Right atrium auricular region (tissue), 2 donors: ENCODE results near the gene SUPT20HL2. TPM values are rescaled to one million over a fixed set of nuclear protein-coding genes. Genes with fewer than 3 reads are reported as not detected.

Experiments used
- DNase-seq: peaks from one replicate; pipeline ENCODE4 v3.0.0-alpha.2; 2019; ENCODE audit warnings: low spot score
- H3K27ac ChIP-seq, 2 donors: fragments of 200-600 bp; sonication (generic); 1 replicate in 1 of 2; 2 replicates in 1 of 2; pipeline ENCODE4 v1.5.1; 2016 to 2019
- H3K27me3 ChIP-seq, 2 donors: fragments of 200-600 bp; sonication (generic); one replicate each; pipeline versions ENCODE4 v1.5.1 to v1.6.0; 2017 to 2019
- H3K36me3 ChIP-seq: fragments of 200-600 bp; sonication (generic); one replicate; pipeline ENCODE4 v1.5.1; 2016
- H3K4me1 ChIP-seq, 2 donors: fragments of 200-600 bp; sonication (generic); one replicate each; pipeline versions ENCODE4 v1.5.1 to v1.6.0; 2017 to 2019
- H3K4me3 ChIP-seq, 2 donors: fragments of 200-600 bp; sonication (generic); 1 replicate in 1 of 2; 2 replicates in 1 of 2; pipeline ENCODE4 v1.5.1; 2017 to 2019; ENCODE audit warnings: mild to moderate bottlenecking in 1 of 2, moderate library complexity in 1 of 2
- H3K9me3 ChIP-seq, 2 donors: fragments of 200-600 bp; sonication (generic); one replicate each; pipeline ENCODE4 v1.5.1; 2019
- CTCF ChIP-seq, 2 donors: fragments of 200-600 bp; sonication (generic); IDR thresholded peaks; one replicate each; pipeline ENCODE4 v1.5.1; 2019; ENCODE audit warnings: antibody characterized with exemption in 2 of 2
- total RNA-seq, 2 donors: library from RNA; depleted of rRNA; stranded (reverse); fragments of >200 nt; gene quantifications; one replicate each; pipeline ENCODE4 v1.1.0, GENCODE V29; 2016

SUPT20HL2 gene
- total RNA-seq, 2 donors from 2014 or later: not detected

DNA sequence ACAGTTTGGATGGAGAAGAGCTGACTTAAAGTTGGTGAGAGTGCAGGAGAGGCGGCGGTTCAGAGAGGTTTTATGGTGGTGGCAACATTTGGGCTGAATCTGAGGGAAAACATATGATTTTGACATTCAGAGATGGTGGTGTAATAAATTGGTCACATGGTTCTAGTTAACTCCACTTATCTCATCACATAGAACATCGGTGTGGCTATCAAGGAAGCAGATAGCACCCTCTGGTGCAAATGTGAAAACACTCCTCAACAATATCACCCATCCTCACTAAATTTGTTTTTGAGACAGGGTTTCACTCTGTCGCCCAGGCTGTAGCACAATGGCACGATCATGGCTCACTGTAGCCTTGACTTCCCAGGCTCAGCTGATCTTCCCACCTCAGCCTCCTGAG lies 28.8 kb downstream of the SUPT20HL2 start:
- no peak for TF ChIP-seq CTCF (IDR thresholded peaks at IDR 0.05)
- Histone ChIP-seq H3K4me3 (no peak overlapping the region), H3K4me1 (no peaks in the 10 kb centered on the region), H3K36me3 (no peaks in the 10 kb centered on the region), H3K27me3 (no peaks in the 10 kb centered on the region), H3K27ac (no peak overlapping the region), H3K9me3 (no peaks in the 10 kb centered on the region)
- DNase-seq: no peak

- H3K27ac ChIP-seq: no peak overlapping the region
- no peak for DNase-seq
- no peaks in the 10 kb centered on the region for H3K36me3 ChIP-seq
- H3K4me3 ChIP-seq: no peak overlapping the region
- no peak for TF ChIP-seq CTCF (IDR thresholded peaks at IDR 0.05)
- H3K9me3 ChIP-seq: no peaks in the 10 kb centered on the region
- no peaks in the 10 kb centered on the region for H3K4me1 ChIP-seq
- H3K27me3 ChIP-seq: no peaks in the 10 kb centered on the region
These were observed 30.6 kb downstream of the SUPT20HL2 start for GRCh38 chrX:24283127-24283794.

GRCh38 chrX:24282381-24283126 lies 31.3 kb downstream of the SUPT20HL2 start:
- Histone ChIP-seq H3K27ac (no peak overlapping the region), H3K9me3 (no peaks in the 10 kb centered on the region), H3K4me3 (no peak overlapping the region), H3K27me3 (no peaks in the 10 kb centered on the region), H3K4me1 (no peaks in the 10 kb centered on the region), H3K36me3 (no peaks in the 10 kb centered on the region)
- no peak for TF ChIP-seq CTCF (IDR thresholded peaks at IDR 0.05)
- DNase-seq: no peak

DNA sequence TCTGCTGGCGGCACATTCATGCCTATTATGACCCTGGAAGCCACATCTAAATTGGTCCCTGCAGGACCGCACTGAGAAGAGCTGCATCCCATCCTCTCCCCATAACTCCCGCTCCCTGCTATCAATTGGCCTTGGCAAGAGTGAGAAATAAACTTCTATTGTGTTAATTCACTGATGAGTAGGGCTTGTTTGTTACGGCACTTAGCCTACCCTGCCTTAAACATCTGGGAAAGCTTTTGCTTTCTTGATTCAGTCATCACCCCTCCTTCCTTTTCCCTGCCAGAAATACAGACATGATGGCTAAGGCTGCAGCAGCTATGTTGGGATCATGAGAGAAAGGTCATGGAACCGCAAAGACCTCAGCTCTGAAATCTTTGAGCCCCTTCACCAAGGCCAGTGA lies 36.5 kb downstream of the SUPT20HL2 start:
- Histone ChIP-seq H3K9me3 (no peaks in the 10 kb centered on the region), H3K36me3 (no peaks in the 10 kb centered on the region), H3K4me3 (no peak overlapping the region), H3K27me3 (no peaks in the 10 kb centered on the region), H3K4me1 (no peaks in the 10 kb centered on the region), H3K27ac (no peak overlapping the region)
- DNase-seq: no peak
- TF ChIP-seq CTCF (IDR thresholded peaks at IDR 0.05): no peak

- no peaks in the 10 kb centered on the region for H3K36me3 ChIP-seq
- no peaks in the 10 kb centered on the region for H3K27me3 ChIP-seq
- H3K27ac ChIP-seq: no peak overlapping the region
- no peak overlapping the region for H3K4me3 ChIP-seq
- TF ChIP-seq CTCF (IDR thresholded peaks at IDR 0.05): no peak
- H3K4me1 ChIP-seq: no peaks in the 10 kb centered on the region
- no peak for DNase-seq
- H3K9me3 ChIP-seq: no peaks in the 10 kb centered on the region
These were observed 37.9 kb downstream of the SUPT20HL2 start for GRCh38 chrX:24276015-24276414.
